ENCODE results near the gene HSPG2. TPM values are rescaled to one million over a fixed set of nuclear protein-coding genes. Genes with fewer than 3 reads are reported as not detected.

HSPG2 gene
- total RNA-seq, 1 donor from 2014 or later, result 179 TPM

GRCh38 chr1:21882721-21883415 is 54.2 kb downstream of the HSPG2 start:
- Histone ChIP-seq H3K4me3 (no peak overlapping the region), H3K27ac (no peak overlapping the region), H3K4me1 (no peaks in the 10 kb centered on the region), H3K36me3 (peaks cover 0 to 80% of the 10 kb centered on the region in 2 donors), H3K9me3 (no peaks in the 10 kb centered on the region), H3K27me3 (no peaks in the 10 kb centered on the region)
- DNase-seq (ENCODE audit: extremely low spot score in 2 of 2), result no peak
- TF ChIP-seq POLR2AphosphoS5 (IDR thresholded peaks at IDR 0.05; ENCODE audit: insufficient read depth in 1 of 2, low read depth in 1 of 2), result no peak
- no peak for TF ChIP-seq CTCF (IDR thresholded peaks at IDR 0.05)
- TF ChIP-seq POLR2A (IDR thresholded peaks at IDR 0.05), result no peak
- intact Hi-C loops (cut with DNase I), result no loop called here

GRCh38 chr1:21881250-21881649 is 55.9 kb downstream of the HSPG2 start:
- TF ChIP-seq POLR2AphosphoS5 (IDR thresholded peaks at IDR 0.05; ENCODE audit: insufficient read depth in 1 of 2, low read depth in 1 of 2), result no peak
- TF ChIP-seq POLR2A (IDR thresholded peaks at IDR 0.05), result no peak
- no peak for TF ChIP-seq CTCF (IDR thresholded peaks at IDR 0.05)
- no peaks in the 10 kb centered on the region for H3K9me3 ChIP-seq
- H3K36me3 ChIP-seq, result peaks cover 0 to 80% of the 10 kb centered on the region in 2 donors
- no peaks in the 10 kb centered on the region for H3K4me1 ChIP-seq
- no peak for DNase-seq (ENCODE audit: extremely low spot score in 2 of 2)
- H3K4me3 ChIP-seq, result no peak overlapping the region
- H3K27ac ChIP-seq, result no peak overlapping the region
- intact Hi-C loops (cut with DNase I), result no loop called here
- no peaks in the 10 kb centered on the region for H3K27me3 ChIP-seq

GRCh38 chr1:21880619-21880970 is 56.5 kb downstream of the HSPG2 start:
- H3K4me3 ChIP-seq, result no peak overlapping the region
- peaks cover 0 to 79% of the 10 kb centered on the region in 2 donors for H3K36me3 ChIP-seq
- TF ChIP-seq POLR2AphosphoS5 (IDR thresholded peaks at IDR 0.05; ENCODE audit: insufficient read depth in 1 of 2, low read depth in 1 of 2), result no peak
- no peak for TF ChIP-seq CTCF (IDR thresholded peaks at IDR 0.05)
- TF ChIP-seq POLR2A (IDR thresholded peaks at IDR 0.05), result no peak
- no peaks in the 10 kb centered on the region for H3K9me3 ChIP-seq
- no peak overlapping the region for H3K27ac ChIP-seq
- DNase-seq (ENCODE audit: extremely low spot score in 2 of 2), result no peak
- intact Hi-C loops (cut with DNase I), result no loop called here
- H3K4me1 ChIP-seq, result no peaks in the 10 kb centered on the region
- no peaks in the 10 kb centered on the region for H3K27me3 ChIP-seq

- intact Hi-C loops (cut with DNase I), result no loop called here
- no peaks in the 10 kb centered on the region for H3K9me3 ChIP-seq
- no peak for DNase-seq (ENCODE audit: extremely low spot score in 2 of 2)
- TF ChIP-seq POLR2A (IDR thresholded peaks at IDR 0.05), result no peak
- no peak for TF ChIP-seq CTCF (IDR thresholded peaks at IDR 0.05)
- no peak for TF ChIP-seq POLR2AphosphoS5 (IDR thresholded peaks at IDR 0.05; ENCODE audit: insufficient read depth in 1 of 2, low read depth in 1 of 2)
- H3K36me3 ChIP-seq, result peaks cover 0 to 77% of the 10 kb centered on the region in 2 donors
- H3K4me3 ChIP-seq, result no peak overlapping the region
- no peaks in the 10 kb centered on the region for H3K27me3 ChIP-seq
- H3K4me1 ChIP-seq, result no peaks in the 10 kb centered on the region
- no peak overlapping the region for H3K27ac ChIP-seq
Observed at GRCh38 chr1:21879928-21880618, 57.0 kb downstream of the HSPG2 start.
